ENCODE results near the gene DYSF. TPM values are rescaled to one million over a fixed set of nuclear protein-coding genes. Genes with fewer than 3 reads are reported as not detected.

The DYSF gene
- total and polyA plus RNA-seq, 2 donors (not counting 3 experiments of a cell fraction or from before 2014, with no cell fraction given), result 50.9 to 152 TPM

DNA sequence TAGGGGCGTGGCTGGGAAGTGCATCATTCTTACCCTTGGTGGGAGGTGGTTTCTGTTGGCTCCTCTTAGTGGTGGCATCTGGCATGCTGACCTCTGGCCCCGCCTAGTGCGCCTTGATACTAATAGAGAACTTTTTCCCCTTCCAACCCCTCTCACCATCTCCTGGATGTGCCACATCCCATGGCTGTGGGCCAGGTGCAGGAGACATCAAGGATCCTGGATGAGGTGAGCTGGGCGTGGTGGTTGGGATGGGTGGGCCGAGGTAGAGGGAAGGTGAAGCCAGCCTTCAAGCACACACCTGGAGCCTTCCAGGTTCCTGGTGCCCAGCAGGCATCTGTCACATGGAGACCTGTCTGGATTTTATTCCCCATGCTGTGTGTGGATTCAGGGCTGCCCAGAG, 149.2 kb downstream of the DYSF start:
- no peak for DNase-seq (ENCODE audit: low read depth, low spot score)
- POLR2A ChIA-PET, result no interaction called here
- Histone ChIP-seq H3K4me1 (ENCODE audit: control insufficient read depth, extremely low read depth, insufficient read depth, low read length) (peaks cover 33% of the 10 kb centered on the region), H3K9me1 (replicated peaks; ENCODE audit: control insufficient read depth, extremely low read depth, insufficient read depth, low read length) (no peaks in the 10 kb centered on the region), H3K79me2 (ENCODE audit: control insufficient read depth, insufficient read depth, low read length) (no peaks in the 10 kb centered on the region), H3K4me3 (replicated peaks in 1 of 3; ENCODE audit: insufficient read depth in 1 of 3, low read depth in 1 of 3, low read length in 3 of 3) (no peak overlapping the region), H3K4me2 (ENCODE audit: insufficient read depth, low read length) (no peak overlapping the region), H3K36me3 (ENCODE audit: control insufficient read depth in 2 of 2, extremely low read depth in 1 of 2, insufficient read depth in 2 of 2, low read length in 2 of 2) (peaks cover 0 to 8% of the 10 kb centered on the region in 2 experiments), H2AFZ (ENCODE audit: low read depth, low read length) (no peak overlapping the region), H3K27me3 (ENCODE audit: control insufficient read depth in 2 of 2, insufficient read depth in 2 of 2, low read length in 2 of 2) (no peaks in the 10 kb centered on the region), H3K27ac (ENCODE audit: insufficient read depth, low read depth, low read length) (no peak overlapping the region), H4K20me1 (replicated peaks; ENCODE audit: control insufficient read depth, extremely low read depth, insufficient read depth, low read length) (no peaks in the 10 kb centered on the region), H3K9ac (replicated peaks; ENCODE audit: extremely low read depth, insufficient read depth, low read length) (no peak overlapping the region), H3K9me3 (replicated peaks; ENCODE audit: control insufficient read depth, insufficient read depth, low read length) (no peaks in the 10 kb centered on the region)
- no TSS peak for BruUV-seq (replicated peaks)
- no peak for FAIRE-seq
- dilution Hi-C loops (cut with MboI; ENCODE audit: extremely low pct_ligation_motif_present, low sequenced_read_pairs), result no loop called here
- CTCF ChIA-PET, result no interaction called here
- intact Hi-C loops (cut with micrococcal nuclease), result loop anchor here (10.0 kb wide), 1 partner anchor 148 kb away; the partner anchor contains the start of gene DYSF
- no peak for TF ChIP-seq POLR2A (IDR thresholded peaks at IDR 0.05; ENCODE audit: low read depth, low read length)
- TF ChIP-seq, protein P1, sequence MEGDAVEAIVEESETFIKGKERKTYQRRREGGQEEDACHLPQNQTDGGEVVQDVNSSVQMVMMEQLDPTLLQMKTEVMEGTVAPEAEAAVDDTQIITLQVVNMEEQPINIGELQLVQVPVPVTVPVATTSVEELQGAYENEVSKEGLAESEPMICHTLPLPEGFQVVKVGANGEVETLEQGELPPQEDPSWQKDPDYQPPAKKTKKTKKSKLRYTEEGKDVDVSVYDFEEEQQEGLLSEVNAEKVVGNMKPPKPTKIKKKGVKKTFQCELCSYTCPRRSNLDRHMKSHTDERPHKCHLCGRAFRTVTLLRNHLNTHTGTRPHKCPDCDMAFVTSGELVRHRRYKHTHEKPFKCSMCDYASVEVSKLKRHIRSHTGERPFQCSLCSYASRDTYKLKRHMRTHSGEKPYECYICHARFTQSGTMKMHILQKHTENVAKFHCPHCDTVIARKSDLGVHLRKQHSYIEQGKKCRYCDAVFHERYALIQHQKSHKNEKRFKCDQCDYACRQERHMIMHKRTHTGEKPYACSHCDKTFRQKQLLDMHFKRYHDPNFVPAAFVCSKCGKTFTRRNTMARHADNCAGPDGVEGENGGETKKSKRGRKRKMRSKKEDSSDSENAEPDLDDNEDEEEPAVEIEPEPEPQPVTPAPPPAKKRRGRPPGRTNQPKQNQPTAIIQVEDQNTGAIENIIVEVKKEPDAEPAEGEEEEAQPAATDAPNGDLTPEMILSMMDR (IDR thresholded peaks at IDR 0.05; ENCODE audit: extremely low read depth in 1 of 2, insufficient read depth in 1 of 2, low read depth in 1 of 2, low read length in 2 of 2), result no peak
- no peak for TF ChIP-seq EZH2 (IDR thresholded peaks at IDR 0.05; ENCODE audit: borderline replicate concordance, low read depth, low read length, severe bottlenecking)
- TF ChIP-seq GATA2 (IDR thresholded peaks at IDR 0.05; ENCODE audit: insufficient read depth, insufficient read length, low read depth, low read length), result no peak
- TF ChIP-seq, protein P2, sequence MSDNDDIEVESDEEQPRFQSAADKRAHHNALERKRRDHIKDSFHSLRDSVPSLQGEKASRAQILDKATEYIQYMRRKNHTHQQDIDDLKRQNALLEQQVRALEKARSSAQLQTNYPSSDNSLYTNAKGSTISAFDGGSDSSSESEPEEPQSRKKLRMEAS (IDR thresholded peaks at IDR 0.05; ENCODE audit: insufficient read depth, insufficient read length), result no peak
- TF ChIP-seq MYC (IDR thresholded peaks at IDR 0.05; ENCODE audit: low read depth, low read length), result no peak
- no peak for TF ChIP-seq FOS (IDR thresholded peaks at IDR 0.05; ENCODE audit: borderline replicate concordance, insufficient read depth, low read length)
- no peak for TF ChIP-seq POLR2AphosphoS5 (IDR thresholded peaks at IDR 0.05; ENCODE audit: insufficient read depth, low read depth, low read length)

Measured in endothelial cell of umbilical vein (primary cell).